HG03108 (cell line): ENCODE measurements around the gene RSL1D1.
"Not testable (repeated sequence)": the region's sequence is repeated elsewhere in the genome, so short reads cannot be mapped to it uniquely, and the experiment has no call there.

Experiments used
- ATAC-seq: cut with Tn5 transposase; IDR thresholded peaks from one replicate; pipeline ENCODE4 v1.9.1; 2021; ENCODE audit warnings: moderate library complexity; ENCODE audit not compliant: unreplicated experiment

RSL1D1 gene

GRCh38 chr16:11799509-11800381, 51.6 kb downstream of the RSL1D1 start:
- ATAC-seq: no peak

- no peak for ATAC-seq
Observed at GRCh38 chr16:11799017-11799381, 52.3 kb downstream of the RSL1D1 start.

GRCh38 chr16:11797957-11798299, 53.4 kb downstream of the RSL1D1 start:
- ATAC-seq: peak; percentile 7

GRCh38 chr16:11797166-11797956, 54.0 kb downstream of the RSL1D1 start, which contains the start of gene ZC3H7A:
TSS of gene ZC3H7A (minus strand) at chr16:11797258. CDS start at chr16:11782354, 14,904 bp downstream.
- peak; percentile 84 for ATAC-seq

- no peak for ATAC-seq
Observed at GRCh38 chr16:11796227-11797165, 54.8 kb downstream of the RSL1D1 start.

- ATAC-seq: no peak
Observed at GRCh38 chr16:11795887-11796226, 55.5 kb downstream of the RSL1D1 start.

GRCh38 chr16:11794996-11795886, 56.1 kb downstream of the RSL1D1 start:
- ATAC-seq: no peak

- no peak for ATAC-seq
Observed at GRCh38 chr16:11794447-11794846, 56.9 kb downstream of the RSL1D1 start.

- no peak for ATAC-seq
Observed at GRCh38 chr16:11793840-11794239, 57.5 kb downstream of the RSL1D1 start.

GRCh38 chr16:11792410-11793241, 58.7 kb downstream of the RSL1D1 start:
- no peak for ATAC-seq

GRCh38 chr16:11791144-11791828, 60.1 kb downstream of the RSL1D1 start:
- no peak for ATAC-seq

- ATAC-seq: no peak
Observed at GRCh38 chr16:11788914-11789313, 62.4 kb downstream of the RSL1D1 start.

GRCh38 chr16:11784980-11785599, 66.3 kb downstream of the RSL1D1 start:
- ATAC-seq: not testable (repeated sequence)

GRCh38 chr16:11784381-11784780, 67.0 kb downstream of the RSL1D1 start:
- ATAC-seq: not testable (repeated sequence)

GRCh38 chr16:11784038-11784369, 67.3 kb downstream of the RSL1D1 start:
- ATAC-seq: no peak
